ENCODE results near the gene VKORC1. TPM values are rescaled to one million over a fixed set of nuclear protein-coding genes. Genes with fewer than 3 reads are reported as not detected.

The VKORC1 gene
- total RNA-seq, 4 donors from 2014 or later: 85.6 to 128 (median 99.3) TPM

- TF ChIP-seq, protein P1, sequence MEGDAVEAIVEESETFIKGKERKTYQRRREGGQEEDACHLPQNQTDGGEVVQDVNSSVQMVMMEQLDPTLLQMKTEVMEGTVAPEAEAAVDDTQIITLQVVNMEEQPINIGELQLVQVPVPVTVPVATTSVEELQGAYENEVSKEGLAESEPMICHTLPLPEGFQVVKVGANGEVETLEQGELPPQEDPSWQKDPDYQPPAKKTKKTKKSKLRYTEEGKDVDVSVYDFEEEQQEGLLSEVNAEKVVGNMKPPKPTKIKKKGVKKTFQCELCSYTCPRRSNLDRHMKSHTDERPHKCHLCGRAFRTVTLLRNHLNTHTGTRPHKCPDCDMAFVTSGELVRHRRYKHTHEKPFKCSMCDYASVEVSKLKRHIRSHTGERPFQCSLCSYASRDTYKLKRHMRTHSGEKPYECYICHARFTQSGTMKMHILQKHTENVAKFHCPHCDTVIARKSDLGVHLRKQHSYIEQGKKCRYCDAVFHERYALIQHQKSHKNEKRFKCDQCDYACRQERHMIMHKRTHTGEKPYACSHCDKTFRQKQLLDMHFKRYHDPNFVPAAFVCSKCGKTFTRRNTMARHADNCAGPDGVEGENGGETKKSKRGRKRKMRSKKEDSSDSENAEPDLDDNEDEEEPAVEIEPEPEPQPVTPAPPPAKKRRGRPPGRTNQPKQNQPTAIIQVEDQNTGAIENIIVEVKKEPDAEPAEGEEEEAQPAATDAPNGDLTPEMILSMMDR (IDR thresholded peaks at IDR 0.05): no peak
- no peak for DNase-seq (ENCODE audit: low spot score)
- no peak for ATAC-seq (ENCODE audit: low FRiP score)
Observed at GRCh38 chr16:31055613-31056012, 39.0 kb downstream of the VKORC1 start.

GRCh38 chr16:31052114-31052513 is 42.5 kb downstream of the VKORC1 start:
- ATAC-seq (ENCODE audit: low FRiP score) (peak; percentile 97), DNase-seq (ENCODE audit: low spot score) (peak; percentile 44)
- TF ChIP-seq, protein P1 (IDR thresholded peaks at IDR 0.05): no peak

- TF ChIP-seq, protein P1 (IDR thresholded peaks at IDR 0.05): no peak
- ATAC-seq (ENCODE audit: low FRiP score) (no peak), DNase-seq (ENCODE audit: low spot score) (no peak)
Observed at GRCh38 chr16:31050280-31051030, 44.1 kb downstream of the VKORC1 start.

- TF ChIP-seq, protein P1 (IDR thresholded peaks at IDR 0.05): no peak
- no peak for ATAC-seq (ENCODE audit: low FRiP score)
- DNase-seq (ENCODE audit: low spot score): no peak
Observed at GRCh38 chr16:31043898-31044481, 50.6 kb downstream of the VKORC1 start.

GRCh38 chr16:31043352-31043751 is 51.2 kb downstream of the VKORC1 start:
- DNase-seq (ENCODE audit: low spot score): no peak
- ATAC-seq (ENCODE audit: low FRiP score): no peak
- TF ChIP-seq, protein P1 (IDR thresholded peaks at IDR 0.05): no peak

DNA sequence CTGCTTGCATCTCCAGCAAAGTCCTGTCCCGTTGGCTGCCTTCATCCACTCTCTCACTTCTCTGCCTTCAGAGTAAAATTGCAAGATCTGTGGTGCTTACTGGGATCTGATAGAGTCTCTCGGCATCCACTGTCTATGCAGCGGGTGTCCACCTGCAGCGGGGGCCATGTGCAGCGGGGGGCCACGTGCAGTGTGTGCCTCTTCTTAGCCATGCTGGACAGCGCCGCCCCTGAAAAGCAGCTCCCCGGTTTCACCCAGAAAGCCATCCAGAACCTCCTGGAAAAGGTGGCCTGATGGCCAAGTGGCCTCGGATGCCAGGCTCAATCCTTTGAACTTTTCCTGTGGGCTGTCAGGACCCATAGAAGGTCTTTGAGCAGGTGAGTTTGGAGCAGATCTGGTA is 51.7 kb downstream of the VKORC1 start:
- DNase-seq (ENCODE audit: low spot score): no peak
- no peak for ATAC-seq (ENCODE audit: low FRiP score)
- TF ChIP-seq, protein P1 (IDR thresholded peaks at IDR 0.05): no peak

Other genes with a start within 250 kb of the VKORC1 start
- gene BCL7C, start 200.7 kb downstream of the VKORC1 start, total RNA-seq: 10 to 100 TPM; 17.4 to 37.0 (median 22.2) TPM
- gene CTF1, start 198.2 kb downstream of the VKORC1 start, total RNA-seq: 1 to 10 TPM; 1.7 to 3.5 (median 2.3) TPM
- 1 to 10 TPM; 4.7 to 9.1 (median 6.9) TPM for gene FBXL19, start 171.2 kb downstream of the VKORC1 start, total RNA-seq
- 10 to 100 TPM; 15.5 to 42.6 (median 33.9) TPM for gene ORAI3, start 145.7 kb downstream of the VKORC1 start, total RNA-seq
- gene SETD1A, start 137.0 kb downstream of the VKORC1 start, total RNA-seq: 10 to 100 TPM in 2 of 4 donors, 1 to 10 TPM in 2; 5.3 to 13.6 (median 9.2) TPM
- 10 to 100 TPM; 23.2 to 45.3 (median 33.0) TPM for gene HSD3B7, start 109.6 kb downstream of the VKORC1 start, total RNA-seq
- gene STX1B, start 84.2 kb downstream of the VKORC1 start, total RNA-seq: 1 to 10 TPM in 2 of 4 donors, under 1 TPM in 2; 0.47 to 1.9 (median 1.0) TPM
- 10 to 100 TPM; 40.9 to 93.7 (median 66.8) TPM for gene STX4, start 61.2 kb downstream of the VKORC1 start, total RNA-seq
- 10 to 100 TPM in 2 of 4 donors, 1 to 10 TPM in 2; 7.4 to 13.9 (median 10.8) TPM for gene ZNF668, start 20.6 kb downstream of the VKORC1 start, total RNA-seq
- gene ZNF646, start 20.4 kb downstream of the VKORC1 start, total RNA-seq: 10 to 100 TPM in 3 of 4 donors, 1 to 10 TPM in 1; 8.1 to 18.0 (median 11.9) TPM
- 1 to 10 TPM in 2 of 4 donors, under 1 TPM in 2; 0.63 to 2.2 (median 1.3) TPM for gene PRSS53, start 5.9 kb downstream of the VKORC1 start, total RNA-seq
- gene BCKDK, start 13.6 kb upstream of the VKORC1 start, total RNA-seq: 10 to 100 TPM; 34.5 to 52.5 (median 43.4) TPM
- gene KAT8, start 22.9 kb upstream of the VKORC1 start, total RNA-seq: 10 to 100 TPM; 39.4 to 72.2 (median 49.1) TPM
- 1 to 10 TPM in 2 of 4 donors, under 1 TPM in 1, not detected in 1; 0.31 to 2.6 (median 2.6) TPM for gene PRSS8, start 40.9 kb upstream of the VKORC1 start, total RNA-seq
- gene PRSS36, start 55.3 kb upstream of the VKORC1 start, total RNA-seq: 1 to 10 TPM; 4.1 to 8.8 (median 6.8) TPM
- 100 to 1,000 TPM in 2 of 4 donors, 10 to 100 TPM in 2; 65.0 to 162 (median 116) TPM for gene FUS, start 85.3 kb upstream of the VKORC1 start, total RNA-seq
- 10 to 100 TPM; 25.4 to 50.2 (median 37.8) TPM for gene PYCARD, start 108.0 kb upstream of the VKORC1 start, total RNA-seq
- gene TRIM72, start 119.3 kb upstream of the VKORC1 start, total RNA-seq: under 1 TPM in 1 of 4 donors, not detected in 3; 0.28 TPM
- not detected for gene PYDC1, start 122.3 kb upstream of the VKORC1 start, total RNA-seq
- 10 to 100 TPM; 23.9 to 58.4 (median 38.8) TPM for gene ITGAM, start 165.2 kb upstream of the VKORC1 start, total RNA-seq

Measured in omental fat pad (tissue), 4 donors.